Body of pancreas (tissue), 4 donors: ENCODE results near the gene ZNF79.

Experiments used
- CTCF ChIP-seq, 7 experiments: fragments of 450-650 bp in 4 of 7; fragments of 200-600 bp in 3 of 7; sonication (generic) in 3 of 7; IDR thresholded peaks; one replicate each; pipeline ENCODE4 v1.5.1; 2016 to 2019; ENCODE audit warnings: antibody characterized with exemption in 7 of 7
- POLR2A ChIP-seq, 3 donors: fragments of 450-650 bp; IDR thresholded peaks; one replicate each; pipeline ENCODE4 v1.6.1; 2016; ENCODE audit warnings: antibody characterized with exemption in 3 of 3, mild to moderate bottlenecking in 2 of 3

GRCh38 chr9:127422133-127422782 lies 1.9 kb upstream of the ZNF79 start:
- TF ChIP-seq POLR2A (IDR thresholded peaks at IDR 0.05) (no peak), CTCF (IDR thresholded peaks at IDR 0.05) (no peak)
